GM23338 (cell line): Measurements from ENCODE around the gene SNRNP48. TPM values are rescaled to one million over a fixed set of nuclear protein-coding genes. Genes with fewer than 3 reads are reported as not detected.

Experiments
- ATAC-seq: fragments of 200-7000 bp; cut with Tn5 transposase; 3 replicates; pipeline ENCODE4 v1.9.1; 2020
- DNase-seq: peaks from one replicate; pipeline ENCODE4 v3.0.0-alpha.2; 2015; ENCODE audit warnings: low spot score
- H2AFZ ChIP-seq: fragments of 200-600 bp; sonication (generic); 2 replicates; pipeline ENCODE4 v1.8.0; 2016; ENCODE audit warnings: antibody characterized with exemption, mild to moderate bottlenecking, moderate library complexity
- H3F3A ChIP-seq: fragments of 200-600 bp; sonication (generic); replicated peaks from 2 replicates; pipeline ENCODE4 v1.8.0; 2017; ENCODE audit warnings: antibody characterized with exemption, mixed run types, low read depth
- H3K27ac ChIP-seq: fragments of 200-600 bp; sonication (generic); 2 replicates; pipeline ENCODE4 v1.6.1; 2016; ENCODE audit warnings: low read depth
- H3K27me3 ChIP-seq: fragments of 200-600 bp; sonication (generic); 2 replicates; pipeline ENCODE4 v1.8.0; 2016; ENCODE audit warnings: mild to moderate bottlenecking, mixed run types, moderate library complexity; ENCODE audit not compliant: insufficient read depth
- H3K36me3 ChIP-seq: fragments of 200-600 bp; sonication (generic); 2 replicates; pipeline ENCODE4 v1.8.0; 2016; ENCODE audit warnings: mild to moderate bottlenecking; ENCODE audit not compliant: insufficient read depth
- H3K4me1 ChIP-seq: fragments of 200-600 bp; sonication (generic); 2 replicates; pipeline ENCODE4 v1.8.0; 2016; ENCODE audit warnings: mild to moderate bottlenecking, moderate library complexity; ENCODE audit not compliant: insufficient read depth
- H3K4me2 ChIP-seq: fragments of 200-600 bp; sonication (generic); 2 replicates; pipeline ENCODE4 v1.7.1; 2017; ENCODE audit warnings: mixed run types
- H3K4me3 ChIP-seq: fragments of 200-600 bp; sonication (generic); 2 replicates; pipeline ENCODE4 v1.6.1; 2016; ENCODE audit warnings: mixed run types
- H3K79me2 ChIP-seq: fragments of 200-600 bp; sonication (generic); replicated peaks from 2 replicates; pipeline ENCODE4 v1.8.0; 2017; ENCODE audit warnings: mild to moderate bottlenecking; ENCODE audit not compliant: insufficient read depth
- H3K9me2 ChIP-seq: fragments of 200-600 bp; sonication (generic); 2 replicates; pipeline ENCODE4 v1.8.0; 2017; ENCODE audit not compliant: insufficient read depth
- H4K20me1 ChIP-seq: fragments of 200-600 bp; sonication (generic); replicated peaks from 2 replicates; pipeline ENCODE4 v1.8.0; 2017; ENCODE audit warnings: mild to moderate bottlenecking; ENCODE audit not compliant: insufficient read depth
- H3K27ac Mint-ChIP-seq: 2 replicates; pipeline ENCODE4 v1.8.0; 2020; ENCODE audit warnings: inconsistent platforms, mild to moderate bottlenecking, moderate library complexity, mixed read lengths
- H3K27me3 Mint-ChIP-seq: 3 replicates; pipeline ENCODE4 v1.8.0; 2022; ENCODE audit warnings: low read depth, mild to moderate bottlenecking, moderate library complexity, mixed read lengths, inconsistent platforms; ENCODE audit not compliant: insufficient read depth, poor library complexity
- H3K36me3 Mint-ChIP-seq: 3 replicates; pipeline ENCODE4 v1.8.0; 2021; ENCODE audit warnings: low read depth, mild to moderate bottlenecking, inconsistent platforms, moderate library complexity, mixed read lengths
- H3K4me1 Mint-ChIP-seq: 3 replicates; pipeline ENCODE4 v1.8.0; 2020; ENCODE audit warnings: mild to moderate bottlenecking, inconsistent platforms, mixed read lengths
- H3K4me3 Mint-ChIP-seq: 3 replicates; pipeline ENCODE4 v1.8.0; 2021; ENCODE audit warnings: moderate library complexity, mild to moderate bottlenecking, inconsistent platforms, mixed read lengths
- H3K9me3 Mint-ChIP-seq: 3 replicates; pipeline ENCODE4 v1.8.0; 2020; ENCODE audit warnings: moderate library complexity, mild to moderate bottlenecking, inconsistent platforms, mixed read lengths
- CREB1 ChIP-seq: fragments of 250-450 bp; sonication (Bioruptor Pico); IDR thresholded peaks from 2 replicates; pipeline ENCODE4 v1.5.0; 2020; ENCODE audit warnings: low read depth, mild to moderate bottlenecking, moderate library complexity
- EZH2 ChIP-seq: fragments of 200-600 bp; sonication (generic); IDR thresholded peaks from one replicate; pipeline ENCODE4 v1.8.0; 2017; ENCODE audit warnings: antibody characterized with exemption, mild to moderate bottlenecking, low read depth; ENCODE audit not compliant: unreplicated experiment
- EZH2phosphoT487 ChIP-seq: fragments of 200-600 bp; sonication (generic); IDR thresholded peaks from one replicate; pipeline ENCODE4 v1.8.1; 2018; ENCODE audit warnings: antibody characterized with exemption; ENCODE audit not compliant: unreplicated experiment
- JUNB ChIP-seq: IDR thresholded peaks from one replicate; pipeline ENCODE4 v1.6.1; 2016; ENCODE audit warnings: antibody characterized with exemption; ENCODE audit not compliant: unreplicated experiment
- NANOG ChIP-seq: IDR thresholded peaks from 2 replicates; pipeline ENCODE4 v1.6.1; 2016; ENCODE audit warnings: antibody characterized with exemption, borderline replicate concordance
- POLR2AphosphoS5 ChIP-seq: IDR thresholded peaks from 2 replicates; pipeline ENCODE4 v1.6.1; 2016; ENCODE audit warnings: antibody characterized with exemption, low read depth
- STAT1 ChIP-seq: IDR thresholded peaks from one replicate; pipeline ENCODE4 v1.6.1; 2016; ENCODE audit warnings: antibody characterized with exemption; ENCODE audit not compliant: unreplicated experiment
- ZNF331 ChIP-seq: fragments of 250-450 bp; sonication (Bioruptor Pico); IDR thresholded peaks from 2 replicates; pipeline ENCODE4 v1.5.0; 2020; ENCODE audit warnings: low read depth, mild to moderate bottlenecking, moderate library complexity
- ZNF462 ChIP-seq: fragments of 250-450 bp; sonication (Bioruptor Pico); IDR thresholded peaks from 2 replicates; pipeline ENCODE4 v1.5.0; 2020; ENCODE audit warnings: mild to moderate bottlenecking, moderate library complexity
- polyA plus RNA-seq: library from polyadenylated mRNA; unstranded; fragments of >200 nt; fragmentation: Nextera tagmentation; extraction: Ambion mirVana; gene quantifications from 2 replicates; pipeline ENCODE4 v1.2.1, GENCODE V29; 2016
- total RNA-seq: library from RNA; depleted of rRNA; stranded (reverse); fragments of >200 nt; shearing (Covaris generic); gene quantifications from 2 replicates; pipeline ENCODE4 v1.2.3, GENCODE V29; 2014
- TF ChIP-seq, protein P1 (sequence below): IDR thresholded peaks from one replicate; pipeline ENCODE4 v1.6.1; 2018; ENCODE audit warnings: antibody characterized with exemption; ENCODE audit not compliant: unreplicated experiment
- TF ChIP-seq, protein P2 (sequence below), 2 experiments: fragments of 200-600 bp in 1 of 2; sonication (generic) in 1 of 2; conservative IDR thresholded peaks; 2 replicates each; pipeline versions ENCODE4 v1.5.1 to v1.6.1; 2016 to 2017; ENCODE audit warnings: antibody characterized with exemption in 2 of 2, low read depth in 2 of 2, mild to moderate bottlenecking in 2 of 2, moderate library complexity in 1 of 2
- TF ChIP-seq, protein P3 (sequence below): IDR thresholded peaks from 2 replicates; pipeline ENCODE4 v1.6.1; 2016; ENCODE audit warnings: antibody characterized with exemption

Gene SNRNP48
- total and polyA plus RNA-seq, 2 experiments from 2014 or later, result 17.2 to 23.9 TPM

DNA sequence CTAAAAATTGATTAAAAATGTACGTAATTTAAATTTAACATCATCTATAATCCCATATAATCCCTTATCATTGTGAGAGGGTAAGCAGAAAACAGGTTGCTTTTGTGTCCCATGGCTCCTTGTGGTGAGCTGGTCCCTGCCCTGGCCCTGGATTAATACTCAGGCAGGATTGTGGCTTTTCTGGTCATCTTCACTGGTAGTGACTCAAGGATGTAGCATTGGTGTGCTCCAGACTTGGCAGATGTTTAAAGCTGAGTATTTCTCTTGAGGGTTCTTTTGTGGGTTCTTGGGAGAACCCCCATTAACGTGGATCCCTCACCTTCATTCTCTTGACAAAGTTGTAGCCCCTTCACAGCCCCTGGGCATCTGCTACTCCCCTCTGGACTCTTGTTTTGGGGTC lies 39.3 kb downstream of the SNRNP48 start (continued):
- TF ChIP-seq, protein P1, sequence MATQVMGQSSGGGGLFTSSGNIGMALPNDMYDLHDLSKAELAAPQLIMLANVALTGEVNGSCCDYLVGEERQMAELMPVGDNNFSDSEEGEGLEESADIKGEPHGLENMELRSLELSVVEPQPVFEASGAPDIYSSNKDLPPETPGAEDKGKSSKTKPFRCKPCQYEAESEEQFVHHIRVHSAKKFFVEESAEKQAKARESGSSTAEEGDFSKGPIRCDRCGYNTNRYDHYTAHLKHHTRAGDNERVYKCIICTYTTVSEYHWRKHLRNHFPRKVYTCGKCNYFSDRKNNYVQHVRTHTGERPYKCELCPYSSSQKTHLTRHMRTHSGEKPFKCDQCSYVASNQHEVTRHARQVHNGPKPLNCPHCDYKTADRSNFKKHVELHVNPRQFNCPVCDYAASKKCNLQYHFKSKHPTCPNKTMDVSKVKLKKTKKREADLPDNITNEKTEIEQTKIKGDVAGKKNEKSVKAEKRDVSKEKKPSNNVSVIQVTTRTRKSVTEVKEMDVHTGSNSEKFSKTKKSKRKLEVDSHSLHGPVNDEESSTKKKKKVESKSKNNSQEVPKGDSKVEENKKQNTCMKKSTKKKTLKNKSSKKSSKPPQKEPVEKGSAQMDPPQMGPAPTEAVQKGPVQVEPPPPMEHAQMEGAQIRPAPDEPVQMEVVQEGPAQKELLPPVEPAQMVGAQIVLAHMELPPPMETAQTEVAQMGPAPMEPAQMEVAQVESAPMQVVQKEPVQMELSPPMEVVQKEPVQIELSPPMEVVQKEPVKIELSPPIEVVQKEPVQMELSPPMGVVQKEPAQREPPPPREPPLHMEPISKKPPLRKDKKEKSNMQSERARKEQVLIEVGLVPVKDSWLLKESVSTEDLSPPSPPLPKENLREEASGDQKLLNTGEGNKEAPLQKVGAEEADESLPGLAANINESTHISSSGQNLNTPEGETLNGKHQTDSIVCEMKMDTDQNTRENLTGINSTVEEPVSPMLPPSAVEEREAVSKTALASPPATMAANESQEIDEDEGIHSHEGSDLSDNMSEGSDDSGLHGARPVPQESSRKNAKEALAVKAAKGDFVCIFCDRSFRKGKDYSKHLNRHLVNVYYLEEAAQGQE, result no peak
- TF ChIP-seq STAT1 (no peak), EZH2phosphoT487 (no peak), JUNB (no peak)

DNA sequence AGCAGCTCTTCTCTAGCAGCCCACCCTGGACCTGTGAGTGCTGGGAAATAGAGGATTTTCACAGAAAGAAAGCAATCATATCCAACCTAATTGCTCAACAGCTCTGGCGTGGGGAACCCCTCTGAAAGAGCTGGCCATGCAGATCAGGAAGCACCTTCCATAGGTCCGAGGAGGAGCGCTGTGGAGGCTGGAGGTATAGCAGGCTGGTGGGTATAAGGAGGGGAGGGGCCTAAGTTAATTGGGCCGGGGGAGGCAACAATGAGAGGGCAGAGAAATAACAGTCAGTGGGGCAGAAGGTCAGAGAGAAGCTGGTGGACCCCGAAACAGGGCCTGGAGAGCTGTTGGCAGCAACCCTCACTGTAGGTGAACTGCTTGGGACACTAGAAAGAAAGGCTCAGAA lies 40.8 kb downstream of the SNRNP48 start:
- Histone ChIP-seq H3K4me1 (no peaks in the 10 kb centered on the region), H3K4me2 (no peak overlapping the region), H3K27ac (no peak overlapping the region), H4K20me1 (no peaks in the 10 kb centered on the region), H3K36me3 (no peaks in the 10 kb centered on the region), H3K4me3 (no peak overlapping the region), H2AFZ (peak overlapping the region; percentile 14; the same call in 1 of the 2 replicates), H3K27me3 (no peaks in the 10 kb centered on the region), H3K79me2 (no peaks in the 10 kb centered on the region), H3K9me2 (no peaks in the 10 kb centered on the region), H3F3A (no peaks in the 10 kb centered on the region)
- no peak overlapping the region for H3K4me3 Mint-ChIP-seq
- DNase-seq (peak; percentile 49), ATAC-seq (peak; percentile 82)
- no peaks in the 10 kb centered on the region for H3K9me3 Mint-ChIP-seq
- H3K36me3 Mint-ChIP-seq, result no peaks in the 10 kb centered on the region
- peaks cover under 1% of the 10 kb centered on the region; the same call in 2 of the 3 replicates for H3K4me1 Mint-ChIP-seq
- H3K27me3 Mint-ChIP-seq, result no peaks in the 10 kb centered on the region
- no peak overlapping the region for H3K27ac Mint-ChIP-seq
- no peak for TF ChIP-seq JUNB
- no peak for TF ChIP-seq ZNF331
- no peak for TF ChIP-seq EZH2
- no peak for TF ChIP-seq EZH2phosphoT487
- no peak for TF ChIP-seq ZNF462 (CRISPR knock-in tag)
- TF ChIP-seq, protein P2, sequence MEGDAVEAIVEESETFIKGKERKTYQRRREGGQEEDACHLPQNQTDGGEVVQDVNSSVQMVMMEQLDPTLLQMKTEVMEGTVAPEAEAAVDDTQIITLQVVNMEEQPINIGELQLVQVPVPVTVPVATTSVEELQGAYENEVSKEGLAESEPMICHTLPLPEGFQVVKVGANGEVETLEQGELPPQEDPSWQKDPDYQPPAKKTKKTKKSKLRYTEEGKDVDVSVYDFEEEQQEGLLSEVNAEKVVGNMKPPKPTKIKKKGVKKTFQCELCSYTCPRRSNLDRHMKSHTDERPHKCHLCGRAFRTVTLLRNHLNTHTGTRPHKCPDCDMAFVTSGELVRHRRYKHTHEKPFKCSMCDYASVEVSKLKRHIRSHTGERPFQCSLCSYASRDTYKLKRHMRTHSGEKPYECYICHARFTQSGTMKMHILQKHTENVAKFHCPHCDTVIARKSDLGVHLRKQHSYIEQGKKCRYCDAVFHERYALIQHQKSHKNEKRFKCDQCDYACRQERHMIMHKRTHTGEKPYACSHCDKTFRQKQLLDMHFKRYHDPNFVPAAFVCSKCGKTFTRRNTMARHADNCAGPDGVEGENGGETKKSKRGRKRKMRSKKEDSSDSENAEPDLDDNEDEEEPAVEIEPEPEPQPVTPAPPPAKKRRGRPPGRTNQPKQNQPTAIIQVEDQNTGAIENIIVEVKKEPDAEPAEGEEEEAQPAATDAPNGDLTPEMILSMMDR (conservative IDR thresholded peaks at IDR 0.05; ENCODE audit: low read depth in 2 of 2), result no peak
- TF ChIP-seq STAT1, result no peak
- no peak for TF ChIP-seq CREB1 (CRISPR knock-in tag)
- TF ChIP-seq, protein P3, sequence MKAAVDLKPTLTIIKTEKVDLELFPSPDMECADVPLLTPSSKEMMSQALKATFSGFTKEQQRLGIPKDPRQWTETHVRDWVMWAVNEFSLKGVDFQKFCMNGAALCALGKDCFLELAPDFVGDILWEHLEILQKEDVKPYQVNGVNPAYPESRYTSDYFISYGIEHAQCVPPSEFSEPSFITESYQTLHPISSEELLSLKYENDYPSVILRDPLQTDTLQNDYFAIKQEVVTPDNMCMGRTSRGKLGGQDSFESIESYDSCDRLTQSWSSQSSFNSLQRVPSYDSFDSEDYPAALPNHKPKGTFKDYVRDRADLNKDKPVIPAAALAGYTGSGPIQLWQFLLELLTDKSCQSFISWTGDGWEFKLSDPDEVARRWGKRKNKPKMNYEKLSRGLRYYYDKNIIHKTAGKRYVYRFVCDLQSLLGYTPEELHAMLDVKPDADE, result no peak
- no peak for TF ChIP-seq POLR2AphosphoS5
- no peak for TF ChIP-seq NANOG
